Smooth muscle cell (in vitro differentiated cells): ENCODE results near the gene PAX3. TPM values are rescaled to one million over a fixed set of nuclear protein-coding genes. Genes with fewer than 3 reads are reported as not detected.

Experiments used
- DNase-seq: peaks from one replicate; lab custom pipeline; 2025; ENCODE audit not compliant: unreplicated experiment; lab: John Stamatoyannopoulos, UW
- H2AFZ ChIP-seq: fragments of 200-600 bp; sonication (generic); 2 replicates; pipeline ENCODE4 v1.6.0; 2016; ENCODE audit warnings: antibody characterized with exemption, low read depth, mild to moderate bottlenecking
- H3F3A ChIP-seq: fragments of 200-600 bp; sonication (generic); 2 replicates; pipeline ENCODE4 v1.6.0; 2017; ENCODE audit warnings: antibody characterized with exemption, low read depth
- H3K27ac ChIP-seq: fragments of 200-600 bp; sonication (generic); 2 replicates; pipeline ENCODE4 v1.5.1; 2016; ENCODE audit warnings: low read depth, mild to moderate bottlenecking
- H3K27me3 ChIP-seq: fragments of 200-600 bp; sonication (generic); 2 replicates; pipeline ENCODE4 v1.6.1; 2016; ENCODE audit warnings: low read depth, mild to moderate bottlenecking
- H3K36me3 ChIP-seq: fragments of 200-600 bp; sonication (generic); 2 replicates; pipeline ENCODE4 v1.5.1; 2016; ENCODE audit warnings: low read depth
- H3K4me1 ChIP-seq: fragments of 200-600 bp; sonication (generic); 2 replicates; pipeline ENCODE4 v1.5.1; 2016; ENCODE audit warnings: low read depth
- H3K4me2 ChIP-seq: fragments of 200-600 bp; sonication (generic); 2 replicates; pipeline ENCODE4 v1.6.0; 2016; ENCODE audit warnings: mild to moderate bottlenecking
- H3K4me3 ChIP-seq: fragments of 200-600 bp; sonication (generic); 2 replicates; pipeline ENCODE4 v1.5.1; 2016; ENCODE audit warnings: mild to moderate bottlenecking
- H3K79me2 ChIP-seq: fragments of 200-600 bp; sonication (generic); 2 replicates; pipeline ENCODE4 v1.6.0; 2016; ENCODE audit warnings: low read depth, mild to moderate bottlenecking
- H3K9ac ChIP-seq: fragments of 200-600 bp; sonication (generic); 2 replicates; pipeline ENCODE4 v1.6.0; 2016; ENCODE audit warnings: low read depth
- H3K9me3 ChIP-seq: fragments of 200-600 bp; sonication (generic); replicated peaks from 2 replicates; pipeline ENCODE4 v1.5.1; 2016; ENCODE audit warnings: low read depth
- H4K20me1 ChIP-seq: fragments of 200-600 bp; sonication (generic); 2 replicates; pipeline ENCODE4 v1.6.0; 2016; ENCODE audit warnings: low read depth
- CTCF ChIP-seq: fragments of 200-600 bp; sonication (generic); IDR thresholded peaks from 2 replicates; pipeline ENCODE4 v1.5.1; 2017; ENCODE audit warnings: borderline replicate concordance, mild to moderate bottlenecking, antibody characterized with exemption; ENCODE audit not compliant: insufficient read depth, poor library complexity, severe bottlenecking
- WGBS: methylation state at CpG from one replicate; pipeline ENCODE4 v1.1.7; 2016; ENCODE audit warnings: low lambda C conversion rate; 5-methylcytosine and 5-hydroxymethylcytosine counted together
- polyA plus RNA-seq: library from polyadenylated mRNA; unstranded; fragments of >200 nt; fragmentation: Nextera tagmentation; extraction: Ambion mirVana; gene quantifications from 2 replicates; pipeline ENCODE4 v1.2.1, GENCODE V29; 2016
- total RNA-seq: library from RNA; depleted of rRNA; stranded (reverse); fragments of >200 nt; gene quantifications from 2 replicates; pipeline ENCODE4 v1.2.3, GENCODE V29; 2014

Gene PAX3
- total and polyA plus RNA-seq, 2 experiments from 2014 or later, result 0.94 TPM; not detected in 1

DNA sequence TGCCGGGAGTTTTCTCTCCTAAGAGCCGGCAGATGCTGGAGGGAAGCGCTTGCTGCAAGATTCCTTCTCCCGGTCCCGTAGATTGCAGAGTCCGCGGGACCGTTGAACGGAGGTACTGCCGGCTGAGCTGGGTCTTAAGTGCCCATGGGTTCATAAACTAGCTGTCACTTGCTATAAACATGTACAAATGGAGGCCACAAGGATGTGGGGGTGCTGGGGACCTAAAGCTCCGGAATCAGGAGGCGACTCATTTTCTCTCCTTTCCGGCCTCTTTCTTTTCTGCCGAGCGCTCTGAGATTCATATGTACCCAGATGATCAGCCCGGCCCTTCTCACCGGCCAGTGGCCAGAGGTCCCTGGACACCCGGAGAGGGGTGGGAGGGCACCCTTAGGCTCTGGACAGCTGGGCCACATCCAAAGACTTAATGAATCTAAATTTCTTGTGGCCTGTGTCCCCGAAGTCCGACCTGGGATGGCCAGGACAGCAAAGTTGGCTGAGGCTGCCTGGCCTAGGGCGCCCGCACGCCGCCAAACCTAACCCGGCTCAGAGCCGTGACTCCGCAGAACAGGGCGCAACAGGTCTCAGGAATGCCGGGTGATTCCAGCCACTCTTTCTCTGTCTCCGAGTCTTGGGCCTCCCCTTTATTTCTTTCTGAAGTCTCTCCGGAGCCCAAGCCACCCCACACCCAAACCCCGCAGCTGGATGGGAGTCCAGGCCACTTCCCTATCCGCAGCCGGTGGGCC is 2.4 kb upstream of the PAX3 start:
- no peak for TF ChIP-seq CTCF
- no peaks in the 10 kb centered on the region for H3K36me3 ChIP-seq
- H3K27me3 ChIP-seq, result peaks cover 100% of the 10 kb centered on the region
- no peaks in the 10 kb centered on the region for H3K79me2 ChIP-seq
- H2AFZ ChIP-seq, result no peak overlapping the region
- peak overlapping the region; percentile 70 for H3K4me2 ChIP-seq
- H3K27ac ChIP-seq, result no peak overlapping the region
- H3F3A ChIP-seq, result no peaks in the 10 kb centered on the region
- no peak for DNase-seq
- H3K4me1 ChIP-seq, result peaks cover 51% of the 10 kb centered on the region
- no peaks in the 10 kb centered on the region for H3K9me3 ChIP-seq
- 4% methylated on average over 34 of the region's 34 CpGs for WGBS
- H3K9ac ChIP-seq, result no peak overlapping the region
- H4K20me1 ChIP-seq, result no peaks in the 10 kb centered on the region
- H3K4me3 ChIP-seq, result no peak overlapping the region

- peak overlapping the region; percentile 70 for H3K4me2 ChIP-seq
- no peak overlapping the region for H3K9ac ChIP-seq
- no peaks in the 10 kb centered on the region for H3K79me2 ChIP-seq
- H2AFZ ChIP-seq, result no peak overlapping the region
- no peak for TF ChIP-seq CTCF
- H4K20me1 ChIP-seq, result no peaks in the 10 kb centered on the region
- H3K4me3 ChIP-seq, result no peak overlapping the region
- DNase-seq, result no peak
- peaks cover 100% of the 10 kb centered on the region for H3K27me3 ChIP-seq
- H3K9me3 ChIP-seq, result no peaks in the 10 kb centered on the region
- WGBS, result 5% methylated on average over 11 of the region's 11 CpGs
- H3K4me1 ChIP-seq, result peaks cover 51% of the 10 kb centered on the region
- no peaks in the 10 kb centered on the region for H3K36me3 ChIP-seq
- H3F3A ChIP-seq, result no peaks in the 10 kb centered on the region
- H3K27ac ChIP-seq, result no peak overlapping the region
These were observed 1.9 kb upstream of the PAX3 start for GRCh38 chr2:222300726-222301052.

DNA sequence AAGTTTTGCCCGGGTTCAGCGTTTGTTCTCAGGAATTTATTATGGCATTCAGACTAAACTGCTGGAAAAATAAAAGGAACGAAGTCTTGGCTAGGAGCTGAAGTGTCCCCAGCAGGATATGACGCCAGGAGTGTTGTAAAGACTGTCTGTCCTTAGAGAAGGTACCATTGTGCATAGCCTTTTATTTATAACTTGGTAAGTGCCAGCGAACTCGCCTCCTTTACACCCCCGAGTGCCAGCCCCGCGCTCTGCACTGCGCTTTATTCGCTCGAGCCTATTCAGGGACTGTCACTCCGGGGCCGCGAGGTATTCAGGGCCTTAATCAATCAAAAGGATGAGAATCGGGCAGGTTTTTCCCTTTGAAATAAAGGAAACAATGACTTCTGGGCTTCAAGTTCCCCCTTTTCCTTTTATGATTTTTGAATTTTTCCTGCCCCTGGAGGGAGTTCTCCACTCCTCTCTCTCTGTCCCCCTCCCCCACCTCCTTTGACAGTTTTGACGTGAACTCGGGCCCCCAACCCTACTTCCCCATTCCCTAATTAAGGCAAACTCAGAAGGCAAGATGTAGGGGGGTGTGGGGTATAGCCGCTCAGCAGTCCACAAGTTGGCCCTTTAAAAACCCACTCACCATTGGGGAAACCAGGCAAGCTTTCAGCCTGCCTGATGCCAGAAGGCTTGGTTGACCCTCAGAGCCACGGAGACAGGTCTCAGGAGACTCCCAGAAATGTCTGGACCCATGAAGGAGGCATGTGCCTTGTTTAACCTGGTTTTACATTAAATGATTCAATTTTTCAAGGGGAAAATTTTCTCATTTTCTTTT is 1.3 kb upstream of the PAX3 start:
- no peak overlapping the region for H3K27ac ChIP-seq
- no peaks in the 10 kb centered on the region for H3F3A ChIP-seq
- H2AFZ ChIP-seq, result no peak overlapping the region
- H3K4me2 ChIP-seq, result no peak overlapping the region
- H3K9ac ChIP-seq, result no peak overlapping the region
- DNase-seq, result no peak
- no peak overlapping the region for H3K4me3 ChIP-seq
- TF ChIP-seq CTCF, result no peak
- H4K20me1 ChIP-seq, result no peaks in the 10 kb centered on the region
- H3K27me3 ChIP-seq, result peaks cover 100% of the 10 kb centered on the region
- peaks cover 49% of the 10 kb centered on the region for H3K4me1 ChIP-seq
- 3% methylated on average over 20 of the region's 20 CpGs for WGBS
- H3K79me2 ChIP-seq, result no peaks in the 10 kb centered on the region
- no peaks in the 10 kb centered on the region for H3K36me3 ChIP-seq
- no peaks in the 10 kb centered on the region for H3K9me3 ChIP-seq
